Measurements from ENCODE around the gene CBLL1.

Gene CBLL1

GRCh38 chr7:107743567-107744344 is at the start of gene CBLL1:
Gene CBLL1, plus strand, starts transcription at chr7:107744142. Its CDS starts 22 bp downstream, at chr7:107744164.
- DNase-seq, result peak; percentile 97 to 99 (median 99)

DNA sequence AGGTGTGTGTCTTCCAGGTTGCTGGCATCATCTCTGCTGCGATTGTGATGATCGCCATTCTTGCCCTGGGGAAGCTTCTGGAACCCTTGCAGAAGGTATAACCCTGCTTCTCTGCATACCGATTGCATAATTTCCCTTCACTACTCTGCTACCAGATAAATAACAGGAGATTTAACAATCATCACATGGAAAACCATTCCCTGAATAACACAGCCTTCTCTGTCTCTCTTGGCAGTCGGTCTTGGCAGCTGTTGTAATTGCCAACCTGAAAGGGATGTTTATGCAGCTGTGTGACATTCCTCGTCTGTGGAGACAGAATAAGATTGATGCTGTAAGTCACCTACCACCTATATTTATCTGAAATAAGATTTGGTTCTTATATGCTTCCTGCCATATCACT is 49.6 kb upstream of the CBLL1 start:
- DNase-seq, result peak in 1 of 3 experiments; percentile 36

DNA sequence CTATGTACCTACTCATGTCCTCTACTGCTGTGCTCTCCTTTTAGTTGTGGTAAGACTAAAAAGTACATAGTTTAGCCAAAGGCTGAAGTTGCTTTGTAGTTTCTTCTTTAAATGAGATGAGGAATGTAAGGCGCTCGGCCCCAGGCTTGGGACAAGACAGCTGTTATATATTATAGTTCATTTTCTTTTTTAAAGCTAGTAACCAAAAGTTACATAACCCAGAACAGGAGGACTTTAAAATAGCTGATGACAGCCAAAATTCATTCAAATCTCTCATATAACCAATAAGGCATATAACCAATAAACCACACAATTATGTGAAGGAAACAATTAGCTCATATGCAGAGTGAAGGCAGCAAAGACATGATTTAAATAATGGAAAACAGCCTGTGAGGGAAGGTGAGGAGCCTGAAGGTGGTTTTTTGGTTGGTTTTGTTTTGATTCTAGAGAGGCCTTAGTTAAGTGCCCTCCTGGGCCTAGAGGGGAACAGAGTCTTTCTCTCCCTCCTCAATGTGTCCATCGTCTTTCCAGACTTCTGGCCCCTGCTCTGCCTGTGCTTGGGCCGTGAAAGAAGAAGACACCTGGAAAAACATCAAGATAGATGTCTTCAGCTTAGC is 47.5 kb upstream of the CBLL1 start:
- no peak for DNase-seq

GRCh38 chr7:107697321-107698049 is 46.5 kb upstream of the CBLL1 start:
- DNase-seq, result no peak

DNA sequence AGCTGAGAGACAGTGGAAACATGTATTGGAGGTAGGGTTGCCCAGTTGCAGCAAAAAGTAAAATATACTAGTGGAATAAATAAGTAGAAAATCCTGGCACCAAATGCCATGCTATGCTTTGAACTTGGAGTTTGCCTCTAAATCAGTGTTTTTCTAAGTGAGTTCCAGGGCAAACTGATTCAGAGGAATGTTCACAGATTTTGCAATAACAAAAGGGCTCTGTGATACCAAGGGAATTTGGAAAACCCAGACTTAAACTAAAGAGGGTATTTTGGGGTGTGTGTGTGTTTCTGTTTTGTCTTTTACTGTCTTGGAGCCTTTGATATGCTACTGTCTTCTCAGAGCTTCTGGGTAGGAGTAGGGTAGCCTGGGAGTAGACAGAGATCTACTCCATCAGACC is 43.4 kb upstream of the CBLL1 start:
- no peak for DNase-seq

GRCh38 chr7:107701191-107701590 is 42.8 kb upstream of the CBLL1 start:
- no peak for DNase-seq

DNA sequence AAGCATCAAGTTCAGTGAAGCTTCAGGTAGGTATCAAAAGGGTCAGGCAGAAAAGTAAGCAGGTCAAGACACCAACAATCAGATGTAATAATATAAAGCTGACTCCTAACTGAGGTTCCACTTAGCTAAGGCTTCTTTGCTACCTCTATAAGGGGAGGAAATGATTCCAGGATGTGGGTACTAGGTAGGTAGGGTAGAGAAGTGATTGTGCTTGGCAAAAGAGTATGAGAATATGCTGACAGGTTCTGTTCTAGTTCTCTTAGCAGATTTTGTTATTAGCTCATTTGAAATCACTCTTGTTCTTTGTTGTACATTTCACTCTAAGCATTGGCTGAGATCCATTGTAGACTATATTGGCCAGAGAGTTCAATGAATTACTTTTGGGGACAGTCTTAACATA is 40.7 kb upstream of the CBLL1 start:
- DNase-seq, result no peak

GRCh38 chr7:107703872-107704271 is 40.1 kb upstream of the CBLL1 start:
- no peak for DNase-seq

DNA sequence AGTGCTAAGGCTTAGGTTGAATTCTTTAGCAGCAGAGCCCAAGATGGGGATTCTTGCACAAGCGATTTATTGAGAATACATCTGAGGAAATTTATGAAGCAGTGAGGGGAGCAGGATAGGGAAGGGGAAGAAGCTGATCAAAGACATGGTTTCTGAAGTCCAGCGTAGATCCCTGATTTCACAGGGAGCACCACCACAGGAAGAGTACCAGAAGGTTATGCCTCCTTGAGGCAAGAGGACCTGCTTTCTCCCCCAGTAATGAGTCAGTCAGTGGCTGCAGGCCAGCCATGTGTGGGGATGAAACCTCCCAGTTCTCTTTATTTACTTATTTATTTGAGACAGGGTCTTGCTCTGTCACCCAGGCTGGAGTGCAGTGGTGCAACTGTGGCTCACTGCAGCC is 35.0 kb upstream of the CBLL1 start:
- no peak for DNase-seq

GRCh38 chr7:107711301-107711700 is 32.6 kb upstream of the CBLL1 start:
- DNase-seq, result peak in 1 of 3 experiments; percentile 38

- peak; percentile 7 to 99 (median 80) for DNase-seq
Observed at GRCh38 chr7:107712025-107712424, 31.9 kb upstream of the CBLL1 start.

DNA sequence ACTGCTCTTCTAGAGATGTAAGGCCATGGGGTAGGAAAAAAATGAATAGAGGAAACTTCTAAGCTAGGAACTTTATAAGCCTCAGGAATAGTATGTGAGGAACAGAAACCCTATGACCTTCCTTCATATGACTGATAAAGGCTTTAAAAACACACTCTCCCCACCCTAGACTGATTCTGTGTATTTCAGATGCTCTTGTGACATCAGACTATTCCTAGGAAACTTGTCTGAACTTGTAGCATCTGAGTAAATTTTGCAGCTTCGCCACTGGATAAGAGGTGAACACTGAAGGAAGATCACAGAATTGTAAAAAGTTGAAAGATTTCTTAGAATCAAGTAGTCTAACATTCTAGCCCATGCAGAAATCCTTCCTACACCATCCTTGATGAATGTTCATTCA is 31.0 kb upstream of the CBLL1 start:
- no peak for DNase-seq

GRCh38 chr7:107715531-107715930 is 28.4 kb upstream of the CBLL1 start:
- DNase-seq, result no peak

GRCh38 chr7:107718456-107719193 is 25.3 kb upstream of the CBLL1 start:
- DNase-seq, result no peak

DNA sequence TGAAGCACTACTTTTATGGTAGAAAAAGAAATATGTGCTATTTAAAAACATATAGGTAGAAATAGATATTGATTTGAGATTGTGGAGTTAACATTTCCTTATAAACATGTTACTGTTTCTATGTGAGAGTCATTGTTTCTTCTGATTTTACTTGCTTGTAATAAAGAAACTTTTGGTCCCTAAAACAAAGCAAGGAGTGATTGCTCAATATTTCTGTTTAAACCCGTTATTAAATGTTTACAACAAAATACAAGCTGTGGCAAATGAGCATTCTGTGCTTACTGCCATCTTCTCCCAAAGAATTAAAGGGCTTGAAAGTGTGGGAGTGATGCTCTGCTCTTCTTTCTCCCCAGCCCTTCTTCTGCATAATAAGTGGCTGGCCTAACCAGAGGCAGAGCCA is 22.7 kb upstream of the CBLL1 start:
- DNase-seq, result no peak

- DNase-seq, result no peak
Observed at GRCh38 chr7:107723255-107723654, 20.7 kb upstream of the CBLL1 start.

GRCh38 chr7:107725138-107725740 is 18.7 kb upstream of the CBLL1 start:
- DNase-seq, result peak; percentile 34 to 83 (median 67)

- no peak for DNase-seq
Observed at GRCh38 chr7:107726356-107727130, 17.4 kb upstream of the CBLL1 start.

- DNase-seq, result no peak
Observed at GRCh38 chr7:107728276-107728675, 15.7 kb upstream of the CBLL1 start.

GRCh38 chr7:107742678-107743566 is 1.0 kb upstream of the CBLL1 start:
- DNase-seq, result peak; percentile 94 to 98 (median 96)

DNA sequence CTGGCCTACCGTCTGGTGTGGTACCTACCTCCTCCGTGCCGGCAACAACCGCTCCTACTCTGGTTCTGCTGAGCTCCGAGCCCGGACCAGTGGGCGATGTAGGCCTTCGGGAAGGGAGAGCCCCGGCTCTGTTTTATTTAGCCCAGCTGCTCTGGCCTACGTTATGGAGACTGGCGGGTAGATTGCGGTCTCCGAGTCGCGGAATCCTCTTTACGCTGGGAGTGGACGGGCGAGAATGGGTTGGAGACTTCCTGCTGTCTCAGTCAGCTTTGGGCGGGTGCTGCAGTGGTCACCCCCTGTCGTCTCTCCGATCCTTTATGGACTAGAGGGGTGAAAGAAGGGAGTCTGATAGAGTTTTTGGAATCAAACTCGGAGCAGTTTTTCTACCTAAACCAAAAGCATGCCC is 406 bp downstream of the CBLL1 start:
- DNase-seq, result no peak

All from NCI-H1417 (cell line).